Left kidney (tissue), 8 donors: ENCODE results near the gene RCAN1. TPM values are rescaled to one million over a fixed set of nuclear protein-coding genes. Genes with fewer than 3 reads are reported as not detected.

Experiments used
- DNase-seq: peaks from one replicate; pipeline ENCODE4 v3.0.0-alpha.2; 2013
- long read RNA-seq, 8 donors: transcript quantifications; one replicate each; lab custom pipeline, GENCODE V29; 2026
- polyA plus RNA-seq: library from polyadenylated mRNA; unstranded; fragments of 120-200 nt; gene quantifications from one replicate; pipeline ENCODE4 v1.2.1, GENCODE V29; 2013; ENCODE audit not compliant: insufficient read length

Gene RCAN1
- 32.5 TPM for polyA plus RNA-seq
- long read RNA-seq, donor 1, transcript RCAN1-201 (4 exons, 2,490 nt) = major isoform, 6 of 18 reads
- long read RNA-seq, donor 1, transcript RCAN1-202 (4 exons, 2,408 nt) = minor isoform, 5 of 18 reads
- long read RNA-seq, donor 1, partial matches to known transcripts = 5 of 18 reads
- long read RNA-seq, donor 1, other reads (novel, unspliced or antisense) = 0 of 18 reads
- long read RNA-seq, donor 2, partial matches to known transcripts = 0 of 4 reads
- long read RNA-seq, donor 2, other reads (novel, unspliced or antisense) = 0 of 4 reads
- long read RNA-seq, donor 3, transcript RCAN1-201 (4 exons, 2,490 nt) = major isoform, 5 of 7 reads
- long read RNA-seq, donor 3, partial matches to known transcripts = 0 of 7 reads
- long read RNA-seq, donor 3, other reads (novel, unspliced or antisense) = 0 of 7 reads
- long read RNA-seq, donor 4, partial matches to known transcripts = 0 of 2 reads
- long read RNA-seq, donor 4, other reads (novel, unspliced or antisense) = 0 of 2 reads
- long read RNA-seq, donor 5, transcript RCAN1-201 (4 exons, 2,490 nt) = major isoform, 6 of 10 reads
- long read RNA-seq, donor 5, partial matches to known transcripts = 0 of 10 reads
- long read RNA-seq, donor 5, other reads (novel, unspliced or antisense) = 0 of 10 reads
- long read RNA-seq, donor 6, transcript RCAN1-201 (4 exons, 2,490 nt) = major isoform, 5 of 23 reads
- long read RNA-seq, donor 6, partial matches to known transcripts = 12 of 23 reads
- long read RNA-seq, donor 6, other reads (novel, unspliced or antisense) = 0 of 23 reads
- long read RNA-seq, donor 7, transcript RCAN1-202 (4 exons, 2,408 nt) = minor isoform, 5 of 16 reads
- long read RNA-seq, donor 7, transcript RCAN1-201 (4 exons, 2,490 nt) = major isoform, 6 of 16 reads
- long read RNA-seq, donor 7, partial matches to known transcripts = 0 of 16 reads
- long read RNA-seq, donor 7, other reads (novel, unspliced or antisense) = 0 of 16 reads
- long read RNA-seq, donor 8, partial matches to known transcripts = 0 of 5 reads
- long read RNA-seq, donor 8, other reads (novel, unspliced or antisense) = 0 of 5 reads

DNA sequence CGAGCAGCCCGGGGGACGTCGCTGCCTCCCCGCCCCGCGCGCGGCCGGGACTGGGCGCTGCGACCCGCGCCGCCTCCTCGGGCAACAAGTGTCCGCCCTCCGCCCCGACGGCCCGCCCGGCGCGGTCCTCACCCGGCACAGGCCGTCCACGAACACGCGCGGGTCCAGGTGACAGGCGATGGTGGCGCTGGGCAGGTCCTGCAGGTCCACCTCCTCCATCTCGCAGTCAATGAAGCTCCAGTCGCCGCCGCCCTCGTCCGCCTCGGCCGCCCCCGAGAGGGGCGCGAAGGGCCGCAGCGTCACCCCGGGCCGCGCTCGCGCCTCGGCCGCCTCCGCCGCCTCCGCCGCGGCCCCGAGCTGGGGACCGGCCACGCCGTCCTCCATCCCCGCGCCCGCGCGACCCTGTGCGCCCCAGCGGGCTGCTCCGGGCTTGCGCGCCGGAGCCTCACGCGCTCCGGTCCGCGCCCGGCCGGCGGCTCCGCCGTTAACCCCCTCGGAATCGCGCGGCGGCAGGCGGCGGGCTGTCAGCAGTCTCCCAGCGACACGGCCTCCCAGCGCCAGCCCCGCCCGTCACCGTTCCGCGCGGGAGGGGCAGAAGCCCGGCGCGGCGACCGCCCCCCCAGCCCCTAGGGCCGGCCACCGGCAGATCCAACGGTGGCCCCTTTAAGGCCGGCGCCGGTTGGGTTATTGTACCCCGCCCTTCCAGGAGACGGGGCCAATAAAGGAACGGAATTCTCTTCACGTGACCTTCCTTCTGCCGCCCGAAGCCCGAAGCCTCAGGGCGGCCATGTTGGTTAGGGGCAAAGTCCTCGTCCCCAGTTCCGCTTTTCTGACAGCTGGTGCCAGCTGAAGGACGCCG lies at the start of gene RCAN1:
RCAN1 (minus strand) TSS at position 486 of the 859 bp plus-strand sequence; CDS start at position 384, 102 bp downstream.
- peak; percentile 92 for DNase-seq

DNA sequence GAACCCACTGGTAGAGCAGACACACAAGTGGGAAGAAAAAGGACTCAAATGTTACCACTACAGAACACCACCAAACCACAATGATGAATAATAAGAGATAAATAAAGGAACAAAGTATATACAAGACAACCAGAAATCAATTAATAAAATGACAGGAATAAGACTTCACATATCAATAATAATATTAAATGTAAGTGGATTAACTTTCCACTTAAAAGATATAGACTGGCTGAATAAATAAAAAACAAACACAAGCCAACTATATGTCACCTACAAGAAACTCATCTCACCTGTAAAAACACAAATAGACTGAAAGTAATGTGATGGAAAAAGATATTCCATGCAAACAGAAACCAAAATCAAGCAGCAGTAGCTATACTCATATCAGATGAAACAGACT lies 46.9 kb upstream of the RCAN1 start:
- DNase-seq = no peak

DNA sequence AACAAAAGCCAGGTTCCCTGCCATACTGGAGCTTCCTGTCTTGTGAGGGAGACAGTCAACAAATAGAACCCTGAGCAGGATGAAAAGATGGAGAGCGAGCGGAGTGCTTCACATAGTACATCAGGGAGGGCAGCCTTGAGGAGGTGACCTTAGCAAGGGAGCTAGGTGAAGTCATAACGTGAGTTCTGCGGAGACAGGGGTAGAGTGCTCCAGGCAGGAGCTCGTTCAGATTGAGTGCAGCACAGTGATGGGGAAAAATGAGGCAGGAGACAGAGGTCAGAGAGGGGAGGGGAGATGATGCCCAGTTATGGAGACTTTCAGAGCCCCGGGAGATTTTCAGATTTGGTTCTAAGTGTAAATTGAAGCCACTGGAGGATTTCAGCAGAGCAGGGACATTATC lies 38.6 kb upstream of the RCAN1 start:
- DNase-seq = no peak

DNA sequence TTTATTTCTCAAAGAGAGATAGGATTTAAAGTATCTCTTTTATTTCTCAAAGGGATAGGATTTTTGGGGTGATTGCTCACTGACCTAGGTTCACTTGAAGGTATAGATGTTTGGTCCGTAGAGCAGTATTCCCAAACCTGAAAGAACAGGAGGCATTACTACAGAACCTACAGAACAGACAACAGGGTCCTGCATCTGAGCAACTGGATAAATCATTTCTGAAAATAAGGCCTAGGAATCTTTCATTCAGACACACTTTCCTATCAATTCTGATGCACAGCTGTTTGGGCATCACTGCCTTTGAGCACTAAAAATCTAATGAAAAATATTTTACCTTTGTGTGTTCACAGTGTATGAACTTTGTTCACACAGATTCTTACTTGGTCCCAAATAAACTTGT lies 36.7 kb upstream of the RCAN1 start:
- no peak for DNase-seq

DNA sequence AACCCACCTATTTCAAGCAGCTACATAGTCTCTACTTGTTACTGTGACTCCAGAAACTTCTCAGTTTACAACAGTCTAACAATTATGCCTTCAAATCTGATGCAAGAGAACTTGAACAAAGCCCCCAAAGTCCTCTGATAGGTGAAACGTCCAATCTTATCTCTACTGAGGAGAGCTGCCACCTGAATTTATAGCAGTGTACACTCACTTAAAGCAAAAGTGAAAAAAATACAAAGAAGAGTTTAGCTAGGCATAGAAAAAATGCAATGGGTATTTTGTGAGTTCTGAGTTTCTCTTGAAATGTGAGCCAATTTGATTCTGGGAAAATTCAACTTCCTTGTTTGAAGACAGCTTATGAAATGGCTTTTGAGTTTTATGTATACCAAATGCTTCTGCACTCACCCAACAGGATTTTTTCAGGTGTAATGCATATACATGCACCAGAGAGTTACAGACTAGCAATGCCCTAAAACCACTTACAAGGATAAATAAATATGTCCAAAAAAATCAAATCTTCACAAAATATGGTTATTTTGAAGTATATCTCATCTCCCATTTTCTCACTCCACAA lies 36.0 kb upstream of the RCAN1 start:
- DNase-seq = no peak

DNA sequence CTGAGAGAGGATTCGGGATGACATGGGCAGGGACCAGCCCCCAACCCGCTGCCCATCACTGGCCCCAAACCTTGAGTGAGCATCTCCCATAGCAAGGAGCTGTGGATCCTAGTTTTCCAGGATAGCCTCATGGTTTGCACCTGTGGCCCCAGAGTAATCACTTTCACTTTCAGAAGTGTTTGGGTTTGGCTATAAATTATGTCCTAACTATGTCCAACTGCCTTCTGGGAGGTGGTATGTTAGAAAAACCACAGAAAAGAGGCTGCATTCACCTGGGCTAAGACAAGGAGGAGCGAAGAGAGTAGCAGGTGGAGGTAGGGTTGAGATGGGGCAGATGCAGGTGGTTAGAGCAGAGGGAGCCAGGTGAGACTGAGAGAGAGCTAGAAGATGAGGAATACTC lies 34.5 kb upstream of the RCAN1 start:
- no peak for DNase-seq

DNA sequence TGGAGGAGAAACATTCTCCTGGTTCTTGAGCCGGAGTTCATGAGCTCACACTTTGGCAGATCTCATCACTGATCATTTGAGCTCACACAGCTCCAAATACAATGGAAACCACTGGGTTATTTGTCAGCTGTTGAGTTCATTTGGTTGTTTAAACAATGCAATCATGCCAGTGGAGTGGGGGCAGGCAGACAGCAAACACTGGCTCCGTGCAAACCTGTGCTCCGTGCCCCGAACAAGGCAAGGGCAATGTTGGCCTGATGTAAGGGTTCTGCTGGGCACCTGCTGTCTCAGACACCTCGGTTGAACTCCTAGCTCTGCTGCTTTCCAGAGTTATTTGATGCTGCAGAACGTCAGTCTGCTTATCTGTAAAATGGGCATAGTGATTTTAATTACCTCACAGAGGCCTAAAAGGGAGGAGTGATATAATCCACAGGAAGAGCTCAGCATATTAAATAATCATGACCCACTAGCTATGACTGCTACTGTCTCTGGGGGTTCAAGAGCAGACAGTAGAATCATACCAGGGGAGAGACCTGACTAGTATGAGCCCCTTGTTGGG lies 33.9 kb upstream of the RCAN1 start:
- no peak for DNase-seq

DNA sequence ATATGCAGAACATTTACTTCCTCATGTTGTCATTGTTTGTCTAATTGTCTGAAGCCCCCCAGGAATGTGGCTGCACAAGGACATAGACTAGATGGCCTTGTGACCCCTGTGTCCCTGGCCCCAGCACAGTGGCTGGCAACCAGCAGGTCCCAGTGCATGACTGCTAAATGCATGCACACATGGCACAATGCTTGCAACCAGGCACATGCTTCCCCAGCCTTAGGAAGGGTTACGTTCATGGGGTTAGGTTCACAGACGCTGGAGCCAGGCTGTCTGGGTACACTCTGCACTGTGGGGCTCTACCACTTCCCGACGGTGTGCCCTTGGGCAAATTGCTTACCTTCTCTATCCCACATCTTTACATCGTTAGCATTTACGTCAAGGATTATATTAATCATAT lies 32.6 kb upstream of the RCAN1 start:
- no peak for DNase-seq

DNA sequence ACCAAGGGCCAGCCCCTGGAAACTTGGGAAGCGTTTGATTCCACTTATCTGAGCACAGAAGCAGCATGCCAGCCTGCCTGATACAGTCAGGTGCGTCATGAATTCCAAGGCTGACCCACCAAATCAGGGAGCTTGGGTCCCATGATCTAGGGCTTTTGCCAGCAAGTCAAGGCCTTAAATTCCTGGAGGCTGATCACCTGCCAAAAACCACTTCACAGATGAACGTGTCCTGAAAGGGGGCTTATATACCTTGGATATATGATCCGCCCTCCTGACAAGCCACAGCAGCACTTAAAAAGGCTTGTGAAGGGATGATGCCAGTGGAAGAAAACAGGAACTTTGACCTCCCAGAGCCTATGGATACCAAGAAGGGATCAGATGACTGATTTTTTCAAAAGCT lies 29.9 kb upstream of the RCAN1 start:
- DNase-seq = no peak

DNA sequence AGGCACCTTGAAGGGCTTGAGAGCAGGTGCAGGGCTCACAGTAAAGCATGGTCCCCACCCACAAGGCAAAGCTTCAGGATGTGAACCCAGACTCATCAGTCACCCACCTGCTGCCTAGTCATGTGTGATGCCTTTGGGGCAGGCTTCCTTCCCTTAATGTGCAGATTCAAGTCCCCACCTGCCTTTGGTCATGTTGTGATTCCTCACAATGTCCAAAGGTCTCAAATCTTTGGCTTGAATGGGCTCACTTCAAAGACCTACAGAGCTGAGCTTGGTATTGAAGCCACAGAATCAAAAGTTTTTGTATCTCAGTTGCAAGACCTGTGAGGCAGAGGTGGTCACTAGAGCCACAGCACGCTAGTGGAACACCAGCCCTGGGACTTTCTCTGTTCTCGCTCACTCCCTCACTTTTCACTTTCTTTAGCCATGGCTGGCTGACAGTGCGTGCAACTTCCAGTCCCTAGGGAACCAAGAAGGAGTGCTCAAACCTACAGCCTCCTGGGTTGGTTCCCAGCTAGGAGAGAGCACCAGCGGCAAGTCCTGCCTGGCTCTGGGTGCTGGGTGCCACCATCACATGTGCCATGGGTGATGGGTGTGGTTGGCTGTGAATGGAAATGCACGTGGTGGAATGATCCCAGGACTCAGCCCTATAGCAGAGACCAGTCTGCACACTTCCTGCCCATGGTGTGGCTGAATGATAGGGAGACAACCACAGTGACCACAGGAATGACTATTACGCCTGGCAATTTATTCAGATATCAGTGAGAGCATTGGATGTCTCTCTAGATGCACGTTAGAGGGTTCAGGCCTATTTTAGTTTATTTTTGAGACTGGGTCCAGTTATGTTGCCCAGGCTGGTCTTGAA lies 27.5 kb upstream of the RCAN1 start:
- DNase-seq = no peak

DNA sequence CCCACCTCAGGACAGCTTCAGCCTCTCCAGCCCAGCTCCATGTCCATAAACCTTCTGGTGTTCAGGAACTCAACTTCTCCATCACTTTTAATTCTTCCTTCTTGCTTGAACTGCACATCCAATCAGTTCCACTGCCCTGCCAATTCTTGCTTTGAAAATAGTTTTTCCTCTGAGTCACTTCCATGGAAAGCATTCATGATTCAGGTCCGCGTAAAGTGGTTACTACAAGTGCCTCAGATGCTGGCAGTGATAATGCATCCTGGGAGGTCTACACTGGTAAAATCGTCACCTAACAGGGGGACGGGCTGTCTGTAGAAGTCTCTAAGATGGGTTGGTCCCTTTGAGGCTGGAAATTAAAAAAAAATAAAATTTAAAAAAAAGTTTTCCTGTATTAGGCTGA lies 25.9 kb upstream of the RCAN1 start:
- DNase-seq = no peak

DNA sequence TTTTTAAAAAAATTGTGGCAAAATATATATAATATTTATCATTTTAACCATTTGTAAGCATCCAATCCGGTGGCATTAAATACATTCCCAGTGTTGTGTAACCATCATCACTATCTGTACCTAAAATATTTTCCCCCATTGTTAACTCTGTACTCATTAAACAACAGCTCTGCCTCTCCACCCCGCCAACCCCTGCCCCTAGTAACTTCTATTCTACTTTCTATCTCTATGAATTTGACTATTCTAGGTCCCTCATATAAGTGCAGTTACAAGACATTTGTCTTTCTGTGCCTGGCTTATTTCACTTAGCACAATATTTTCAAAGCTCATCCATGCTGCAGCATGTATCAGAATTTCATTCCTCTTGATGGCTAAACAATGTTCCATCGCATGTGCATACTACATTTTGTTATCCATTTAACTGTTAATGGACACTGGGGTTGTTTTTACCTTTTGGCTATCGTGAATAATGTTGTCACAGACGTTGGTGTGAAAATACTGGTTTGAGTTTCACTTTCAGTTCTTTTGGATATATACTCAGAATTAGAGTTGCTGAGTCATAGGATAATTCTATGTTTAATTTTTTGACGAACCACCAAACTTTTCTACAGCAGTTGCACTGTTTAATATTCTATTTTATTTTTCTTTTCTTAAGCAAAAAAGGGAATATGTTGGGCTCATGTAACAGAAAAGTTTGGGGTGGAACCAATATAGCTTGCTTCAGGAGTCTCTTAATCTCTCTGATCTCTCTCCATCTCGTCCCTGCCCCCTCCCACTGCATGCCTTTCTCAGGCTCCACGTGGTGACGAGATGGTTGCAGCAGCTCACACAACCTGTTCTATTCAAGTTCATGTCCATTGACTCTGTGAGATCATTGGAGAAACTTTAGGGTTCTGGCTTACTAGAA lies 25.2 kb upstream of the RCAN1 start:
- DNase-seq = no peak

DNA sequence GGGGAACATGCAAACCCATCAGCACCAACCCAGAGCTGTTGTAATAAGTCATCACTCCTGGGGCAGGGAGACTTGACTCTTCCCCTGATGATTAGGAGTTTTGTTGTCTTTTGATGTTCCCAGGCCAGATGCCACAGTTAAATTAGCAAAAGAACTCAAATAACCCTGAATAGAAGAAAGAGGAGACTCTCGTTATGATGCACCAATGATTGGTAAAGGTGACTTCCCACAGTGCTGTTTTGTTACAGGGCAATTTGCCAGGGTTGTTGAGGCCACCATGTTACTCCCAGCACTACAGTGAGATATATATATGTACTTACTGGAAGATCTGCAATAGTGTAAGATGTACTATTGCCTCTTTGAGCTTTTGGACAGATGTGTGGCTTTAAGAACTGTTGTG lies 24.3 kb upstream of the RCAN1 start:
- no peak for DNase-seq

DNA sequence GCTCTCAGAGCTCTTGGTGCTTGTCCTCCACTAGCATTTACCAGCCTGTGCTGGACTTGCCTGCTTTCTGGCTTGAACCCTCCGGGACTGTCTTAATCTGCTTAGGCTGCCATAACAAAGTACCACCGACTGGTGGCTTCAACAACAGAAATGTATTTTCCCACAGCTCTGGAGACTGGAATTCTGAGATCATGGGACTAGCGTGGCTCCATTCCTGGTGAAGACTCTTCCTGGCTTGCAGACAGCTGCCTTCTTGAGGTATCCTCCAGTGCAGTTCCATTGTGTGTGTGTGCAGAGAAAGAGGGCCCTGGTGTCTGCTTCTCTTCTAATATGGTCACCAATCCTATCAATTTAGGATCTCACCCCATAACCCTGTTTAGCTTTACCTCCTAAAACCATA lies 22.0 kb upstream of the RCAN1 start:
- no peak for DNase-seq

DNA sequence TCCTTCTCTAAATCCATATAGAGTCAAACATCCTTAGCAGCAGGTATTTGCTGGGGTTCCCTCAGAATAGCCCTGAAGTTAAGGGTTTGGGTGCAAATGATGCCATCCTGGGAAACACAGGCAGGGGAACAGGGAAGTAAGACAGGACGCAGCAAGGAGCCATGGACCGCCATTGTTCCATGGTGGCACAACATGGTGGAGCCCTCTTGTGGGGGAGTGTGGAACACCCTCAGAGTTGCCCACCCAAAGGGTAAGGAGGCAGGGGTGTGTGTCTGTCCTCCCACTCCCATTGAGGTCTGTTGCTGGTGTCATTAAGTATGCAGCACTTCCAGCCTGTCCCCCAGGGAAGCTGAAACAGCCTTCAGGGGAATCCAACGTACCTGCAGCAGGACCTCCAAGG lies 20.4 kb upstream of the RCAN1 start:
- DNase-seq = no peak

DNA sequence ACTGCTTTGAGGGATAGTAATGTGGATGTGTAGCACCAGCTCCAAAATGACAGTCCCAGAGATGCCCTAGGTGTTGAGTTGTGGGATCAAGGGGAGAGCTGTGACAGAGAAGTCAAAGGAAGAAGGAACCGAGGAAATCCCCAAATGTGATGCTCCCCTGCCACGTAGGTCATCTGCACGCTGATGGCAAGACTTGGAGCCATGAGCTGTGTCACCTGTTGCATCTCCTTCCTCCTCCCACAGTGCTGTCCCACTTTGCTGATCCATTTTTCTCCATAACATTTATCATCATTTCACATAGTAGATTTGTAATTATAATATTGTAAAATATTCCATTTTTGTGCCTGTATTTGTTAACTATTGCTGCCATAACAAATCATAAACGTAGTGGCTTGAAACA lies 17.6 kb upstream of the RCAN1 start:
- DNase-seq = no peak

DNA sequence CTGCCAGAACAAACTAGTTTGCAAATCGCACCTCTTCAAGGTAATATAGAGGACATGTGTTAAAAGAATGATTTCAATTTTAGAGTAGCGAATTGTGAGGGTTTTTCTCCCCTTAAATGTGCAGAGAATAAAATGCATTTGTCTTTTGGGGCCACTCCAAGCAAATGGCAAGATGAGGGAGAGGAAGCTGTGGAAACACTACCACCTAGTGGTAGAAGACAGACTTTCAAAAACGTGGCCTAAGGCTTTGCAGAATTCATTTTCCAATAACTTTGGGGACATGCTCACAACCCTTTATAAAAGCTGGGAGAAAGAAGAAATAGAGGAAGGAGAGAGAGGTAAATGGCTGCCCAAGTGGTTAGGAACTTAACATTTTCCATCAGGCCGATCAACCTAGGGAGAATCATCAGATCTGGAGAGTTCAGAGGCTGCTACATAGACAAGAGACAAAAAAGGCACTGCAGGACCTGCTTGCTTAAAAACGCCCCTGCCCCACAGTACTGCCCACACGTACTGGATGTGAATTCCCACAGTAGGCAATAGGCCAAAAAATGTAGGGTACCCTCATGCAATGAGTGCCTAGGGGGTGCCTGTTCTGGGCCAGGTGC lies 15.7 kb upstream of the RCAN1 start:
- peak; percentile 59 for DNase-seq

DNA sequence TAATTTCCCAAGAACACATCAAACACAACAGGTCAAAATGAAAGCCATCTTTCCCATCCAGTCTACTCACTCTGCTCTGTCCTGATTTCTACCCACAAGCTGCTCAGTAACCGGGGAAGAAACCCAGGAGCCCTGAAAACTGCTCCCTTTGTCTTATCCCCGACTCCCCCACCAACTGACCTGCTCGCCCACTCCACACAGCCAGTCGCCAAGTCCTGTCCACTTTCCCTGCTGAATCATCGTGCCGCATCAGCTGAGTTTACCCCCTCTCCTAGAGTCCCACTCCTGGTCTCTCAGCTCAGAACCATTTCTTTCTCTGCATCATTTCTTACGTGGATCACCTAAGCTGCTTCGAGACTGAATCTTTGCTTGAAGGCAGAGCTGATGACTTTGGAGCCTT lies 11.2 kb upstream of the RCAN1 start:
- DNase-seq = no peak
